Testis (tissue), 3 donors: Measurements from ENCODE around the gene ABHD3. TPM values are rescaled to one million over a fixed set of nuclear protein-coding genes. Genes with fewer than 3 reads are reported as not detected.

Experiments
- DNase-seq: peaks from one replicate; pipeline ENCODE4 v3.0.0-alpha.2; 2019
- H3K27ac ChIP-seq, 2 donors: fragments of 200-600 bp; sonication (generic); one replicate each; pipeline ENCODE4 v1.5.1; 2019
- H3K27me3 ChIP-seq: fragments of 200-600 bp; sonication (generic); one replicate; pipeline ENCODE4 v1.5.1; 2019
- H3K36me3 ChIP-seq: fragments of 200-600 bp; sonication (generic); one replicate; pipeline ENCODE4 v1.5.1; 2017; ENCODE audit warnings: low read depth; ENCODE audit errors: missing control alignments
- H3K4me1 ChIP-seq: fragments of 200-600 bp; sonication (generic); one replicate; pipeline ENCODE4 v1.5.1; 2019
- H3K4me3 ChIP-seq, 2 donors: fragments of 200-600 bp; sonication (generic); one replicate each; pipeline ENCODE4 v1.5.1; 2017 to 2019
- H3K9me3 ChIP-seq: fragments of 200-600 bp; sonication (generic); one replicate; pipeline ENCODE4 v1.5.1; 2017
- CTCF ChIP-seq, 3 experiments: fragments of 450-650 bp in 2 of 3; fragments of 200-600 bp in 1 of 3; sonication (generic) in 1 of 3; IDR thresholded peaks; one replicate each; pipeline ENCODE4 v1.5.1; 2016 to 2019; ENCODE audit warnings: antibody characterized with exemption in 3 of 3, mild to moderate bottlenecking in 2 of 3, moderate library complexity in 1 of 3
- POLR2A ChIP-seq: fragments of 450-650 bp; IDR thresholded peaks from one replicate; pipeline ENCODE4 v1.6.1; 2017; ENCODE audit warnings: antibody characterized with exemption, mild to moderate bottlenecking, moderate library complexity
- WGBS, 2 donors: methylation state at CpG; one replicate each; pipeline ENCODE4 v1.1.5; 2018; 5-methylcytosine and 5-hydroxymethylcytosine counted together
- intact Hi-C: fragments of 100-400 bp; cut with DNase I; formaldehyde crosslinking; loops from one replicate; pipeline ENCODE4 v1.15.1; 2023; ENCODE audit warnings: low total_unique reads
- polyA plus RNA-seq: library from polyadenylated mRNA; stranded (reverse); fragments of 350-450 nt; fragmentation: Illumina TruSeq; extraction: RNeasy Lipid Tissue Mini Kit (QIAGEN cat#74804); gene quantifications from one replicate; pipeline ENCODE4 v1.2.3, GENCODE V29; 2014; ENCODE audit warnings: low read depth, low replicate concordance; ENCODE audit not compliant: insufficient read depth
- total RNA-seq, 2 donors: library from RNA; depleted of rRNA; stranded (reverse); fragments of >200 nt; gene quantifications; one replicate each; pipeline ENCODE4 v1.2.3, GENCODE V29; 2016

The ABHD3 gene
- total and polyA plus RNA-seq, 3 donors from 2014 or later = 10.0 to 13.5 (median 12.2) TPM

GRCh38 chr18:21638822-21639221, 65.8 kb downstream of the ABHD3 start:
- WGBS, 2 donors = 91 to 92% methylated on average over 3 of the region's 3 CpGs
- no peak overlapping the region for H3K27ac ChIP-seq
- no peak for DNase-seq
- H3K4me3 ChIP-seq = no peak overlapping the region
- no peak for TF ChIP-seq CTCF (IDR thresholded peaks at IDR 0.05)
- no peak for TF ChIP-seq POLR2A
- H3K9me3 ChIP-seq = no peaks in the 10 kb centered on the region
- intact Hi-C loops = no loop called here
- no peaks in the 10 kb centered on the region for H3K27me3 ChIP-seq
- no peaks in the 10 kb centered on the region for H3K4me1 ChIP-seq
- no peaks in the 10 kb centered on the region for H3K36me3 ChIP-seq

- TF ChIP-seq CTCF (IDR thresholded peaks at IDR 0.05) (no peak), POLR2A (no peak)
- H3K36me3 ChIP-seq = no peaks in the 10 kb centered on the region
- H3K27me3 ChIP-seq = no peaks in the 10 kb centered on the region
- H3K4me1 ChIP-seq = no peaks in the 10 kb centered on the region
- WGBS, 2 donors = 95 to 96% methylated on average over 13 of the region's 13 CpGs
- no peak for DNase-seq
- H3K9me3 ChIP-seq = no peaks in the 10 kb centered on the region
- H3K4me3 ChIP-seq = no peak overlapping the region
- intact Hi-C loops = no loop called here
- H3K27ac ChIP-seq = no peak overlapping the region
Measured at GRCh38 chr18:21636769-21637168, 67.8 kb downstream of the ABHD3 start.

GRCh38 chr18:21634588-21635199, 69.9 kb downstream of the ABHD3 start:
- Histone ChIP-seq H3K27ac (no peak overlapping the region), H3K4me3 (no peak overlapping the region), H3K36me3 (no peaks in the 10 kb centered on the region), H3K27me3 (no peaks in the 10 kb centered on the region), H3K4me1 (no peaks in the 10 kb centered on the region), H3K9me3 (no peaks in the 10 kb centered on the region)
- TF ChIP-seq CTCF (IDR thresholded peaks at IDR 0.05) = no peak
- no peak for TF ChIP-seq POLR2A
- no peak for DNase-seq
- intact Hi-C loops = no loop called here
- whole genome bisulfite sequencing, 2 donors = 84 to 87% methylated on average over 4 of the region's 4 CpGs

GRCh38 chr18:21632393-21632792, 72.2 kb downstream of the ABHD3 start:
- intact Hi-C loops = no loop called here
- no peak for TF ChIP-seq POLR2A
- no peak for TF ChIP-seq CTCF (IDR thresholded peaks at IDR 0.05)
- WGBS, 2 donors = 96 to 100% methylated on average over 1 of the region's 1 CpG
- no peak overlapping the region for H3K4me3 ChIP-seq
- H3K36me3 ChIP-seq = no peaks in the 10 kb centered on the region
- no peaks in the 10 kb centered on the region for H3K27me3 ChIP-seq
- DNase-seq = no peak
- no peak overlapping the region for H3K27ac ChIP-seq
- H3K9me3 ChIP-seq = no peaks in the 10 kb centered on the region
- H3K4me1 ChIP-seq = no peaks in the 10 kb centered on the region
